ENCODE data around the gene FTCD. TPM values are rescaled to one million over a fixed set of nuclear protein-coding genes. Genes with fewer than 3 reads are reported as not detected.

Gene FTCD
- total RNA-seq, 1 experiment from 2014 or later = 5.9 TPM

DNA sequence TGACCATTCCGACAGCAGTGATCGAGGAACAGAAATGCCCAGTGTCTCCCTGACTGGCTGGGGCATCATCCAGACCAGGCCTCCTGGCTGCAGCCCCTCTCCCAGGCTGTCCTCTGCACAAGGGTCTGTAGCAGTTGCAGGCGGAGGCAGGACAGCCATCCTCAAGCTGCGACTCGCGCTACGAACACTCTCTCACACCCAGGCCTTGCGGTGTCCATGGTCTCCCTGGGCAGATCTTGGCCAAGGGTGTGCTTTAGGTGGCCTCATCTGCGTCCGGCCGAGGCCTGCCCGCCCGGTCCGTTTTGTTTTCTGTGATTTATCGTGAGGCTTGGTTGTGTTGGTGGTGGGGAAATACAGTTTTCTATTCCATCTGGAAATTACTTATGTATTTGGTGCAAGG is 15.7 kb downstream of the FTCD start:
- POLR2A ChIA-PET (ENCODE audit: unreplicated experiment) = no interaction called here
- Histone ChIP-seq H3K79me2 (ENCODE audit: low read depth) (no peaks in the 10 kb centered on the region), H3K4me2 (no peak overlapping the region), H3K9me3 (ENCODE audit: insufficient read depth, low read depth) (no peaks in the 10 kb centered on the region), H3F3A (ENCODE audit: insufficient read depth, low read depth) (peaks cover 3% of the 10 kb centered on the region; the same call in 1 of the 2 replicates), H3K27me3 (ENCODE audit: insufficient read depth, low read depth) (no peaks in the 10 kb centered on the region), H3K4me1 (replicated peaks; ENCODE audit: insufficient read depth) (no peaks in the 10 kb centered on the region; the same call in 1 of the 2 replicates), H3K36me3 (ENCODE audit: low read depth) (no peaks in the 10 kb centered on the region), H2AFZ (no peak overlapping the region), H3K27ac (no peak overlapping the region), H3K9me2 (ENCODE audit: insufficient read depth) (no peaks in the 10 kb centered on the region), H4K20me1 (ENCODE audit: insufficient read depth) (no peaks in the 10 kb centered on the region), H3K4me3 (no peak overlapping the region)
- BruUV-seq (replicated peaks) = no TSS peak
- DNase-seq = no peak
- intact Hi-C loops (cut with micrococcal nuclease; ENCODE audit: unreplicated experiment) = loop anchor here (10.0 kb wide), 1 partner anchor 145 kb away; the partner anchor contains the start of genes MCM3AP and YBEY
- TF ChIP-seq, protein P1, sequence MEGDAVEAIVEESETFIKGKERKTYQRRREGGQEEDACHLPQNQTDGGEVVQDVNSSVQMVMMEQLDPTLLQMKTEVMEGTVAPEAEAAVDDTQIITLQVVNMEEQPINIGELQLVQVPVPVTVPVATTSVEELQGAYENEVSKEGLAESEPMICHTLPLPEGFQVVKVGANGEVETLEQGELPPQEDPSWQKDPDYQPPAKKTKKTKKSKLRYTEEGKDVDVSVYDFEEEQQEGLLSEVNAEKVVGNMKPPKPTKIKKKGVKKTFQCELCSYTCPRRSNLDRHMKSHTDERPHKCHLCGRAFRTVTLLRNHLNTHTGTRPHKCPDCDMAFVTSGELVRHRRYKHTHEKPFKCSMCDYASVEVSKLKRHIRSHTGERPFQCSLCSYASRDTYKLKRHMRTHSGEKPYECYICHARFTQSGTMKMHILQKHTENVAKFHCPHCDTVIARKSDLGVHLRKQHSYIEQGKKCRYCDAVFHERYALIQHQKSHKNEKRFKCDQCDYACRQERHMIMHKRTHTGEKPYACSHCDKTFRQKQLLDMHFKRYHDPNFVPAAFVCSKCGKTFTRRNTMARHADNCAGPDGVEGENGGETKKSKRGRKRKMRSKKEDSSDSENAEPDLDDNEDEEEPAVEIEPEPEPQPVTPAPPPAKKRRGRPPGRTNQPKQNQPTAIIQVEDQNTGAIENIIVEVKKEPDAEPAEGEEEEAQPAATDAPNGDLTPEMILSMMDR (conservative IDR thresholded peaks at IDR 0.05) = no peak
- TF ChIP-seq EZH2 (IDR thresholded peaks at IDR 0.05; ENCODE audit: low read depth) = no peak
- CTCF ChIA-PET = no interaction called here

DNA sequence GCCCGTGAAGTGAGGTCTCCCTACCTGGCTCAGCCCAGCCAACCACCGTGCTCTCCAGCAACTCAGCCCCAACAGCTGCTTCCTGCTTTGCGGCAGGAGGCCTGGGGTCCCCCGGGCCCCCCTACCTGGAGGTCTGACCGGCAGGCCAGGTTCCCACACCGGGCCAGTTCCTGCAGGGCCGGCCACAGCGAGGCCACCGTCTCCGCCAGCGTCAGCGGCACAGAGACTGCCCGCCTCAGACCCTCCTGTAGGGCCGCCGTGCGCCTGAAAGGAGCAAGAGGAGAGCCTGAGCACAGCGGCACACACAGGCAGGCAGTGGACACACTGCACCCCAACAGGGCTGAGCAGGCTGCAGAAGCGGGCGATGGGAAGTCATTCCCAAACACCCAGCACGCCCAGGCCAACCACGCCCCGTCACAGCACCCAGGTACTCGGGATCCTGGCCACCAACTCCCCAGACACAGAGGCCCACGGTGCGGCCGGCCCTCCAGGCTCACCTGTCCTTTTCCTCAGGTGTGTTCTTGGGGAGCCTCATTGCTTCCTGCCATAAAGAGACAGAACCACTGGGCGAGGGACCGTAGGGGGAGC is 16.9 kb downstream of the FTCD start:
- H3K9me2 ChIP-seq (ENCODE audit: insufficient read depth) = no peaks in the 10 kb centered on the region
- H3K36me3 ChIP-seq (ENCODE audit: low read depth) = no peaks in the 10 kb centered on the region
- DNase-seq = no peak
- no peak overlapping the region for H3K4me3 ChIP-seq
- H3K9me3 ChIP-seq (ENCODE audit: insufficient read depth, low read depth) = no peaks in the 10 kb centered on the region
- no peaks in the 10 kb centered on the region for H3F3A ChIP-seq (ENCODE audit: insufficient read depth, low read depth)
- H3K79me2 ChIP-seq (ENCODE audit: low read depth) = no peaks in the 10 kb centered on the region
- no peak for TF ChIP-seq EZH2 (IDR thresholded peaks at IDR 0.05; ENCODE audit: low read depth)
- POLR2A ChIA-PET (ENCODE audit: unreplicated experiment) = interaction anchor here (0.6 kb wide), 1 partner anchor 474 kb away, joined by 11 read pairs; no protein-coding TSS in a partner anchor
- H4K20me1 ChIP-seq (ENCODE audit: insufficient read depth) = no peaks in the 10 kb centered on the region
- no peak overlapping the region for H3K4me2 ChIP-seq
- intact Hi-C loops (cut with micrococcal nuclease; ENCODE audit: unreplicated experiment) = no loop called here
- H3K27me3 ChIP-seq (ENCODE audit: insufficient read depth, low read depth) = no peaks in the 10 kb centered on the region
- no peak overlapping the region for H2AFZ ChIP-seq
- H3K4me1 ChIP-seq (replicated peaks; ENCODE audit: insufficient read depth) = no peaks in the 10 kb centered on the region
- CTCF ChIA-PET = no interaction called here
- BruUV-seq (replicated peaks) = no TSS peak
- no peak overlapping the region for H3K27ac ChIP-seq

DNA sequence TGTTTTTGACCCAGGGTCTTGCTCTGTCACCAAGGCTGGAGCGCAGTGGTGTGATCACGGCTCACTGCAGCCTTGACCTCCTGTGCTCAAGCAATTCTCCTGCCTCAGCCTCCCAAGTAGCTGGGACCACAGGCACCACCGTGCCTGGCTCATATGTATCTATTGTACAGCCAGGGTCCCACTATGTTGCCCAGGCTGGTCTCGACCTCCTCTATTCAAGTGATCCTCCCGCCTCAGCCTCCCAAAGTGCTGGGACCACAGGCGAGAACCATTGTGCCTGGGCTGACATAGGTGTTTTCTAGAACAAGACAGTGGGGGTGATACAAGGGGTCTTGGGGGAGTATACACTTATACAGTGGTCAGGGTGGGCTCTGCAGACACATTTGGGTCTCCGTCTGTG is 17.5 kb downstream of the FTCD start:
- no peak overlapping the region for H3K4me2 ChIP-seq
- no peaks in the 10 kb centered on the region for H3K79me2 ChIP-seq (ENCODE audit: low read depth)
- no peak for DNase-seq
- ChIA-PET CTCF (no interaction called here), POLR2A (ENCODE audit: unreplicated experiment) (no interaction called here)
- no peak overlapping the region for H3K4me3 ChIP-seq
- H3K9me3 ChIP-seq (ENCODE audit: insufficient read depth, low read depth) = no peaks in the 10 kb centered on the region
- H3K4me1 ChIP-seq (replicated peaks; ENCODE audit: insufficient read depth) = no peaks in the 10 kb centered on the region
- H3K27ac ChIP-seq = no peak overlapping the region
- H3K9me2 ChIP-seq (ENCODE audit: insufficient read depth) = no peaks in the 10 kb centered on the region
- H3K36me3 ChIP-seq (ENCODE audit: low read depth) = no peaks in the 10 kb centered on the region
- BruUV-seq (replicated peaks) = no TSS peak
- intact Hi-C loops (cut with micrococcal nuclease; ENCODE audit: unreplicated experiment) = no loop called here
- TF ChIP-seq, protein P1 (conservative IDR thresholded peaks at IDR 0.05) = no peak
- TF ChIP-seq EZH2 (IDR thresholded peaks at IDR 0.05; ENCODE audit: low read depth) = no peak
- no peaks in the 10 kb centered on the region for H3K27me3 ChIP-seq (ENCODE audit: insufficient read depth, low read depth)
- no peak overlapping the region for H2AFZ ChIP-seq
- H4K20me1 ChIP-seq (ENCODE audit: insufficient read depth) = no peaks in the 10 kb centered on the region
- H3F3A ChIP-seq (ENCODE audit: insufficient read depth, low read depth) = no peaks in the 10 kb centered on the region
